Stimulated activated CD4-positive, alpha-beta T cell treated with anti-CD3 and anti-CD28 coated beads, Interleukin-12 subunit alpha, Interleukin-12 subunit beta, amount 100 ng/mL, for 24 hours (primary cell): ENCODE measurements around the gene RAB17.
"Not testable (repeated sequence)": the region's sequence is repeated elsewhere in the genome, so short reads cannot be mapped to it uniquely, and the experiment has no call there.

Experiments used
- DNase-seq, 2 experiments: peaks; one replicate each; pipeline ENCODE4 v3.0.0-alpha.2; 2020; ENCODE audit warnings: low read depth in 2 of 2

The RAB17 gene

DNA sequence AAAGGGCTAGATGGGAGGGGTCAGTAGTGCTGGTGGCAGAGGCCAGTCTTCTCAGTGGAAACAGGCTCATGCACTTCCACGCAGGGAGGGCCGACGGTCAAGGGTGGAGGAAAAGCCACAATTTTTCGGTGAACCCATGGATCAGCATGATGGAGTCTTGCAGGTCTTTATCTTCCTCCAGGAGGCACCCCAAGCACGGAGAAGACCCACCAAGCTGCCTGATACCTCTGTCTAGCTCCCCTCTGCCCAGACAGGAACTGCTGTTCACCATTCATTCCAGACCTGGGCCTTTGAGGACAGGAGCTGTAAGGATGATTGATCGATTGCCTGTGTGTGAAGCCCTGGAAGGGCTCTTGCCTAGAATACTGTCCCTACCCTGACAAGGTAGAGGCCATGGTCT, 34.0 kb upstream of the RAB17 start:
- DNase-seq: no peak

DNA sequence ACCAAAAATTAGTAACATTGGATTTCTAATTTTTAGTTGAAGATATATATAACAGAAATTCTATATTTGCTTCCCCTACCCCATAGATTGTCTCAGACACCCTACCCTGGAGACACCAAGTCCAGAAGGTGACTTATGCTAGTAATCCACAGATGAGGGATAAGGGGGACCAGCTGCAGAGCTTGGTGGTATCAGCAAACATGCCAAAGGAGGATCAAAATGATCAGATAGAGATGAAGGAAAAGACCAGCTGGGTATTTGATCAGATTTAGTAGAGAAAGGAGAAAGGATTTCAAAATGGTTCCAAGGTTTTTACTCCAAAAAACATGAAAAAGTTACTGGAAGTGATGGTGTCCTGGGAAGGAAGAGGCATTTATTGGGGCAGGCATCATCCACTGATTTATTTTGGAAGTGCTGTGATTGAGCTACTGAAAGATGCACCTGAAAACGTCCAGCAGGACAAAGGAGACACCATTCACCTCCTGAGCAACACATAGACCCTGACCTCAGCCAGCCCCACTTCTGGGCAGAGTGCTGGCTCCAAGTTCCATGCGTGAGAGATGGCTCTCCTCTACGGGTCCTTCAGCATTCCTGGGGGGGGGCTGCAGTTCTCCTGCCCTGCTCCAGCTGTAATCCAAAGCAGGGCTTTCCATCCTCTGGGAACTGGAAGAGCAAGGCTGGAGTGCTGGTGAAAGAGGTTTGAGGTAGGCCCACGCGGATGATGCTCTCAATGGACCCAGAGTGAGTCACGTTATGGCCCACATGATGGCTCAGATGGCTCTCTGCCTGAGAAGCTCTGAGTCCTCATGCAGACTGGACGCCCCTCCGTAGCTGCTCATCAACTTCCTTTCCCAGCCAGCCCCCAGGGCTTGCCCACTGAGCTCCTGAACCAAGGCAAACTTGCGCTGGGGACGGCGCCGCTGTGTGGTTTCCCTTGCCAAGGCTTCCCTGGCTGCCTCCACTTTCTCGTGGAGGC, 33.2 kb upstream of the RAB17 start:
- DNase-seq: no peak

DNA sequence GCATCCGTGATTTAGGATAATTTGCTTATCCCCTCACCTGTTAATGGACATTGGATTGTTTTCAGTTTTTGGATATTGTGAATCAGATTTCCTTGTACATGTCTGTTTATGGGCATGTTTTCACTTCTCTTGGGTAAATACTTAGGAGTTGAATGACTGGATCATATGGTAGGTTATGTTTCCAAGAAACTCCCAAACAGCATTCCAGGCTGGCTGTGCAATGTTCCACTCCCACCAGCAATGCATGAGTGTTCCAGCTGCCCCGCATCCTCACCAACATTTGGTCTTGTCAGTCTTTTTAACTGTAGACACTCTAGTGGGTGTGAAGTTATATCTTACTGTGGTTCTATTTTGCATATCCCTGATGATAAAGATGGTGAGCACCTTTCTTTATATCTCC, 27.9 kb upstream of the RAB17 start:
- no peak for DNase-seq

DNA sequence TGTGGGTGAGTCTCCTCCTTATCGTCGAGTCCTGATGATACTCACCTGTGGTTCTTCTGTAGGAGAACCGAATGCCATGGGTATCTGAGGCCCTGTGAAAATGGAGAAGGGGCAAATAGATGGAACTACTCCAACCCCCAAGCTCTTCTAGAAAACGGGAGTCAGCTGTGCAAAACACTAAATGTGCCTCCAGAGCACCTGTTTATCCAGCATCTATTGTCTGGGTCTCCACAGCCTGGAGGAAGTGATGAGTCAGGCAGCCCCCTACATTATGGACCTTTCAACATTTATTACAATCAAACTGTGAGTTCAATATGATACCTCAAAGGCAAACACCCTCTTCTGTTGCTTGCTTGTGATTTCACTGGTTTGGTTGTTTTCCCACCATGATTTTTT, 27.1 kb upstream of the RAB17 start:
- DNase-seq: no peak

- no peak for DNase-seq
Observed at GRCh38 chr2:237616734-237617586, 26.4 kb upstream of the RAB17 start.

GRCh38 chr2:237616373-237616733, 25.8 kb upstream of the RAB17 start:
- DNase-seq: no peak

DNA sequence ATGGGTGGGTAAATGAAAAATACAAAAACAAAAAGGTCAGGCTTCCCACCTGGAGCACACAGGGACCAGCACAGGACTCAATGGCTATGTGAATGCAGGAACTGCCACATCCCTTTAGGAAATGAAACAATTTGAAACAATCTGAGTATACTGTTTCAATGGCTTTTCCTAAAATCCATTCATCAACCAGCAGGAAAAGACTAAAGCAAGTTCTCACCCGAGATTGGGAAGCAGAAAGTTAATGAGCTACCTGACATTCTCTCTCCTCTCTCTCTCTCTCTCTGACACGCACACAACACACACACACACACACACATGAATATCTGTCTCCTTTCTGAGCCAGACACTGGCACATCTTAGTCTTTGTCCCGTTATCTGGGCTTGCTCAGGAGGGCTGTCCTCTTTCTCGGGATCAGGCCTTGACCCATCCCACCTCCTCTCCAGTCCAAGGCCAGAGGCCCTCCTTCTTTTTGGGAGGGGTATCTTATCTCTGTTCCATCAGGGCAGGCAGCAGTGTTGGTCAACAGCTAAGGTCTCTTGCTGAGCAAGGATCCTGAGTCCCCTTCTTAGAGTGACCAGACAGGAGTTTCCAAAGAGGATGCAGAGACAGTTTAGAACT, 25.2 kb upstream of the RAB17 start:
- DNase-seq: no peak

GRCh38 chr2:237614151-237614720, 23.7 kb upstream of the RAB17 start:
- no peak for DNase-seq

- no peak for DNase-seq
Observed at GRCh38 chr2:237613679-237614078, 23.1 kb upstream of the RAB17 start.

DNA sequence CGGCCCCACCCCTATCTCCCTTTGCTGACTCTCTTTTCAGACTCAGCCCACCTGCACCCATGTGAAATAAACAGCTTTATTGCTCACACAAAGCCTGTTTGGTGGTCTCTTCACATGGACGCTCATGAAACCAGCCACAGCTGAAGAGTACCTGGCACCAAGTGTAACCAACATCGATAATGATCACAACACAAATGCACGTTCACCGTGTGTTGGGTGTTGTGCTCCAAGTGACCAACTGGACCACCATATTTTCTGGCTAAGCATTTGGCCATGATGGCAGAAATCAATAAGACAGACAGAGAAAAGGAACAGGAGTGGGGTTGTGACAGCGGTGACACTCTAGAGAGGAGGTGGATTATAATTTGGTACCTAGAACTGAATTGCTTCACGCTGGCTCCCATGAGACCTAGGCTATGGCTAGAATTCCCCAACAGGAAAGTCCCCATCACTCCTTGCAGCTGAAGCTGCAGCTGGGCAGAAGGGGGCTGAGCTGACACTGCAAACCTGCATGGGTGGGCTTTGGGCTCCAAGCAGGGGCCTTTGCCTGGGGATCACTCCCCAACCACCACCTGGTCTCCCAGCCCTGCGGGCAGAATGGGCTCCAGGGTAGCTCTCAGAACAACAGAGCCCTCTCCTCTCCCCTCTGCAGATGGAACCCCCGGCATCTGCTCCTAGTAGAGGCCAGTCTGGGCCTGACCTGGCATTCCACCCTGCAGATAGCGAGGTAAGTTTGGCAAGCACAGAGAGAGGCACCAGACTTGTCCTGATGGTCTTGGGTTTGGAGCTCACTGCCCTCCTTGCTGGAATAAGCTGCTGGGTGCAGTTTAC, 22.2 kb upstream of the RAB17 start:
- no peak for DNase-seq

- DNase-seq: not testable (repeated sequence)
Observed at GRCh38 chr2:237606522-237606921, 16.0 kb upstream of the RAB17 start.

DNA sequence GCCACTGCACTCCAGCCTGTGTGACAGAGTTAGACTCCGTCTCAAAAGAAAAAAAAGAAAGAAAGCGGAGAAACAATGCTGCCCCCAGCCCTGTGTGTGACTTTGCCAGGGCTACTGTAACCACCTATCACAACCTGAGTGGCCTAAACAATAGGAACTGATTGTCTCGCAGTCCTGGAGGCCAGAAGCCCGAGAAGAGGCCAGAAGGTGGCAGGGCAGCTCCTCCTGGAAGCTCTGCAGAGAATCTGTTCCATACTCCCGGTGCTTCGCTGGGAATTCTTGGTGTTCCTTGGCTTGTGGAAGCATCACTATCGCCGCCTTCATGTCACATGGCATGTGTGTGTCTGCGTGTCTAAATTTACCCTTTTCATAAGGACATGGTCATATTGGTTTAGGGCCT, 14.4 kb upstream of the RAB17 start:
- no peak for DNase-seq

DNA sequence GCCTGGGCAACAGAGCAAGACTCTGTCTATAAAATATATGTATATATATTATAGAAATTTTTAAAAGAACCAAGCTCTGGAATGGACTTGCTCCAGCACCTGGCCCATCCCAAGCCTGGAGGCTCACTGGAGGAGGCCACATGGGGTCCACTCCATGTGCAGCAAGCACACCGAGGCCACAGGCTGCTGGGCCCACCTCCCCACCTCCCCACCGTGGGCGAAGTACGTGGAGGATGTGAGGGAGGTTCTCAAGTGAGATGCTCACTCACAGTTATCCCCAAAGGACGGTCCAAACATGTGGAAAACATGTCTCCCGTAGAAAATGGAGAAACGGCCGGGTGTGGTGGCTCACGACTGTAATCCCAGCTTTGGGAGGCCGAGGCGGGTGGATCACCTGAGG, 13.9 kb upstream of the RAB17 start:
- DNase-seq: no peak

DNA sequence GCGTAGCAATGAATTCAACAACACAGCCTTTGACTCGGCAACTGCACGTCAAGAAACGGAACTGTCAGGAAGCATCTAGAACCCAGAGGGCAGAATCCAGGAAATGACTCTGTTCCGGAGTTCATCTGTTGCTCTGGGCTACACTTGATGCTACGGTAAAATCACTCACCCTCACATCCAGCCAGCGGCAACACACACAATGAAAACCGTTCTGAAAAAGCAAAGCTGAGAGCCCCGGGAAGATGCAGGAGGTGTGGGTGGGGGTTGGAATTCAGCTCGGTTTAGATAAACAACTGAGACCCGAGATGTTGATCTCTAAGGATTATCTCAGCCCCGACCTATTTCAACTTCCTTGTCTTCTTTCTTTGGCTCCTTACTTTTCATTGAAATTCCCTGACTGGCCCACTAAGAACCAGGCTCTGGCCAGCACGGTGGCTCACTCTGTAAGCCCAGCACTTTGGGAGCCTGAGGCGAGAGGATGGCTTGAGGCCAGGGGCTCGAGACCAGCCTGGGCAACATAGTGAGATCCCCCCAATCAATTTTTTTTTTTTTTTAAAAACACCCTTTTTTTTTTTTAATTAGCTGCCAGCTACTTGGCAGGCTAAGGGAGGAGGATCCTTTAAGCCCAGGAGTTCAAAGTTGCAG, 13.3 kb upstream of the RAB17 start:
- DNase-seq: peak in 1 of 2 experiments; percentile 17

GRCh38 chr2:237603049-237603717, 12.6 kb upstream of the RAB17 start:
- no peak for DNase-seq

- no peak for DNase-seq
Observed at GRCh38 chr2:237602409-237602808, 11.9 kb upstream of the RAB17 start.

DNA sequence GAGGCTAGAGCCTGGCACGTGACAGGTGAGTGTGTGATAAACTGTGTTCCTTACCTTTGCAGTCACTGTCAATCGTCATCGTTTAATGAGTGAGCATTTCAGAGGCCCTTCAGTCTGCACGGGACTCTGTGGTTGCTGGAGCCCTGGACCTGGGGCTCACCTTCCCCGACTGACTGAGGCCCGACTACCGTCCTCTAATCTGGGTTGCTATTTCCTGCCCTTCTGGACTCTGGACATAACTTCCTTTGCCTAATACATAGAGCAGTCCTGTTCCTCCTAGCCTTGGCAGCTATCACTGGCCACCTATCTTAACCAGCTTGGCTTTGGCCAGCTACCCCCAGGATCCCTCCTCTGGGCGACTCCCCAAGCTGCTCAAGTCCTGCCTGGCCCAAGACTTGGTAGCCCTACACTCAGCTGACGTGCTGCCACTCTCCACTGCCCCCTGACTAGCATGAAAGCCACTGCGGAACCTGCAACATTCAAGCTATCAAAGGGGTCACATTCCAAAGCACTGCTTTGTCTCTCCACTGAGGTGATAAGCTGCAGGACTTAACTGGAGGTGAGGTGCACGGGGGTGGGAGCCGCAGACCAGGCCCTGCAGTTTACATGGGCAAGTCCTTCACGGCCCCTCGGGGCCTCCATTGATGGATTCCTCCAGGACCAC, 11.1 kb upstream of the RAB17 start:
- DNase-seq: no peak

DNA sequence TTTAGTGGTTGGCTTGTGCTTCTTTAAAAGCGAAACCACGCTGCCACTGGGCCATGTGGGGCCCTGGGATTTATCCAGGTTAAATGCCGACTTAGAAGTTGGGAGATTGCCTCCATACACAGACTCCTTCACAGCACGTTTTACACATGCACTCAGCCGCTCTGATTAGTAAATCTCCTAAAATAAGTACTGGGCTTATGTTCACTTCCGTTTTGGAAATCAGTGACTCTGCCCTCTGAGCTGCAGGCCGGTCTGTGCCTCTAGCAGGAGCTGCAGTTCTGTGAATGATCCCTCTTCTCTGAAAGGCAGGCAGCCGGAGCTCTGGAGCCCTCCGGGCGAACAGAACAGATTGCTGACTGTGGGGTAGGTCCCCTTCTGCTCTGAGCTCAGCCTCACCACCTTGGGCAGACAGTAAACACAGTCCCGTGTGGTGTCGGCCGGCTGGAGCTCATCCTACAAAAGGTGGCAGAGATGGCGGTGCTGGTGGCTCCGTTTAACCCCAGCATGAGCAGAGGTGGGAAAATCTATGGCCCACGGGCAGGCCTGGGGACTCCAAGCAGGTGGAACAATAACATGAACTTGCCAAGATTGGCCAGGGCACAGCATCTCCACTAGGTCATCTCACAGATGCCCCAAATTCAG, 9.8 kb upstream of the RAB17 start:
- no peak for DNase-seq
